Measurements from ENCODE around the gene LRRC2.
A peak's percentile ranks its signal among the peaks of the same experiment; 100 is the strongest.
"Not testable (repeated sequence)": the region's sequence is repeated elsewhere in the genome, so short reads cannot be mapped to it uniquely, and the experiment has no call there.

LRRC2 gene

DNA sequence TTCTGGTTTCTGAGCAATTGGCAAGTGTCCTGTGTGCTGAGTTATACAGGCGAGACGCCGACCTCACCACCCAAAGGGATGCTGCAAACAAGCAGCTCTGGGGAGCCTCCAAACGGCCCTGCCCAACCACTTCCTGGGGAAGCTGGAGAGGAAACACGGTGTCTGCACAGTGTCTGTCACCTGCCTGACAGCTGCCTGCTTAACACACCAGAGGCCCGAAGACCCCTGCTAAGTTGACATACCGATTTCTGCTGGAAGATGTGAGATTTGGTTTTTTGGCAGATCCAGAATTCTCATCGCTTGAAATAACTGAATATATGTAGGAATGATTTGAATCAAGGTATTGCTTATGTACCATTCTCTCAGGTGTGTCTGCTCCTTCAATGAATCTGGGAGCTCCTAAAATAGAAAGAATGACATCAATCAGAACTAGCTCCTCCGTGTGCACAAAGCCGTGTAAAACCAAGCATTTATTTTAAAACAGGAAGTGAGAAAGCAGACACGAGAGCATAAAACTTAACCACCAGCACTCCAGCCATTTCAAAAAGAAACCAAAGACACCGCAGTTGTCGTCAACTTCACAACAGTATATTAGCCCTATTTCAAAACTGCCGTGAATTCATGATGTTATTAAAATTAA is 27.2 kb downstream of the LRRC2 start:
- no peaks in the 10 kb centered on the region for H3K36me3 ChIP-seq
- H3K27me3 ChIP-seq: peaks cover 0 to 16% of the 10 kb centered on the region in 2 donors
- H3K27ac ChIP-seq: no peak overlapping the region
- no peaks in the 10 kb centered on the region for H3K9me3 ChIP-seq
- no peak overlapping the region for H3K4me3 ChIP-seq
- intact Hi-C loops (cut with DNase I; ENCODE audit: low total_unique reads): no loop called here
- TF ChIP-seq, protein P1, sequence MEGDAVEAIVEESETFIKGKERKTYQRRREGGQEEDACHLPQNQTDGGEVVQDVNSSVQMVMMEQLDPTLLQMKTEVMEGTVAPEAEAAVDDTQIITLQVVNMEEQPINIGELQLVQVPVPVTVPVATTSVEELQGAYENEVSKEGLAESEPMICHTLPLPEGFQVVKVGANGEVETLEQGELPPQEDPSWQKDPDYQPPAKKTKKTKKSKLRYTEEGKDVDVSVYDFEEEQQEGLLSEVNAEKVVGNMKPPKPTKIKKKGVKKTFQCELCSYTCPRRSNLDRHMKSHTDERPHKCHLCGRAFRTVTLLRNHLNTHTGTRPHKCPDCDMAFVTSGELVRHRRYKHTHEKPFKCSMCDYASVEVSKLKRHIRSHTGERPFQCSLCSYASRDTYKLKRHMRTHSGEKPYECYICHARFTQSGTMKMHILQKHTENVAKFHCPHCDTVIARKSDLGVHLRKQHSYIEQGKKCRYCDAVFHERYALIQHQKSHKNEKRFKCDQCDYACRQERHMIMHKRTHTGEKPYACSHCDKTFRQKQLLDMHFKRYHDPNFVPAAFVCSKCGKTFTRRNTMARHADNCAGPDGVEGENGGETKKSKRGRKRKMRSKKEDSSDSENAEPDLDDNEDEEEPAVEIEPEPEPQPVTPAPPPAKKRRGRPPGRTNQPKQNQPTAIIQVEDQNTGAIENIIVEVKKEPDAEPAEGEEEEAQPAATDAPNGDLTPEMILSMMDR (IDR thresholded peaks at IDR 0.05): no peak
- peak; percentile 49 to 66 for DNase-seq
- H3K4me1 ChIP-seq: no peaks in the 10 kb centered on the region

DNA sequence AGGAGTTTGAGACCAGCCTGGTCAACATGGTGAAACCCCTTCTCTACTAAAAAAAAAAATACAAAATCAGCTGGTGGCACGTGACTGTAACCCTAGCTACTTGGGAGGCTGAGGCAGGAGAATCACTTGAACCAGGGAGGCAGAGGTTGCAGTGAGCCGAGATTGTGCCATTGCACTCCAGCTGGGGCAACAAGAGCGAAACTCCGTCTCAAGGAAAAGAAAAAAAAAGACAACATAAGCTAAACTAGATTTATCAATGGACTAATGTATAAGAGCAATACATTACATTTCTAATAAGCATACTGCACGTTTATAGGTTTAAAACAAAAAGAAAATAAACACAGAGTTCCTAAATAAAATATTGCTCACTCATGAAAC is 27.7 kb downstream of the LRRC2 start:
- H3K36me3 ChIP-seq, H3K4me3 ChIP-seq: not testable (repeated sequence)

DNA sequence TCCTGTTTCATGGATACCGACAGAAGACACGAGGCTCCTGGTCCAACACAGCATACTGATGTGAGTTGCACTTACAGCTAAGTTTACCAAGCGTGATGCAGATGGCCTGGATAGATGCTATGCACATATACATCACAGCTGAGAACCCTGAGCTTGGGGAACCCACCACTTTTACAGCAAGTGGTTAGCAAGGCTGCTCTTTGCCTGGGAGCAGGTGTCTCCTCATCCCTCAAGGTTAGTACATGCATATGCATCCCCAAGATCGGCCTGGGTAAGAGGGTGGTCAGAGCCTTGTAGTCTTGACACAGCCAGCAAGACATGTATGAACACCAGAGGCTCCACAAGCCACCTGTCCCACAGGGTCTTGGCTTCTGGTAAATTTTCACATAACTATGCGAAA is 28.3 kb downstream of the LRRC2 start:
- Histone ChIP-seq H3K27me3 (peaks cover 0 to 16% of the 10 kb centered on the region in 2 donors), H3K4me3 (no peak overlapping the region), H3K36me3 (no peaks in the 10 kb centered on the region), H3K27ac (no peak overlapping the region), H3K9me3 (no peaks in the 10 kb centered on the region), H3K4me1 (no peaks in the 10 kb centered on the region)
- intact Hi-C loops (cut with DNase I; ENCODE audit: low total_unique reads): no loop called here
- no peak for DNase-seq
- TF ChIP-seq, protein P1 (IDR thresholded peaks at IDR 0.05): no peak

More for the DNA sequence above, 27.7 kb downstream of the LRRC2 start:
- DNase-seq; intact Hi-C loops (cut with DNase I; ENCODE audit: low total_unique reads); H3K4me1 ChIP-seq; H3K27ac ChIP-seq; H3K9me3 ChIP-seq: not testable (repeated sequence)
- H3K27me3 ChIP-seq: peaks cover 0 to 16% of the 10 kb centered on the region in 2 donors

DNA sequence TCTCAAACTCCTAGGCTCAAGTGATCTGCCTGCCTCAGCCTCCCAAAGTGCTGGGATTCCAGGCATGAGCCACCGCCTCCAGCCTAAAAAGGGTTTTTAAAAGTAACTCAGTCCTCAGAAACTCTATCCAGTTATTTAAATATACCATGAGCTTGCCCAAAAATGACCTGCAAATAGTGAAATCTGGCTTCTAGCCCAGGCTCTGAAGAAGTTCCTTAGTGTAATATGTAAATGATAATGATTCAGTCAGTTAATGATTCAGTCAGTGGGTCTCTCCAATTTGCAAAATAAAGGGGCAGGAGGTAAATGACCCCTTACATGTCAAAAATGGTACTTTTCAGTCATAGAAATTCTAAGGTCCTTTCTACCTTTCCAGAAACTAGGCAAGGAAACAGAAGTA is 28.8 kb downstream of the LRRC2 start:
- H3K27ac ChIP-seq: no peak overlapping the region
- DNase-seq: no peak
- TF ChIP-seq, protein P1 (IDR thresholded peaks at IDR 0.05): no peak
- no peaks in the 10 kb centered on the region for H3K36me3 ChIP-seq
- intact Hi-C loops (cut with DNase I; ENCODE audit: low total_unique reads): no loop called here
- H3K4me1 ChIP-seq: no peaks in the 10 kb centered on the region
- H3K27me3 ChIP-seq: peaks cover 0 to 16% of the 10 kb centered on the region in 2 donors
- H3K9me3 ChIP-seq: no peaks in the 10 kb centered on the region
- H3K4me3 ChIP-seq: no peak overlapping the region

DNA sequence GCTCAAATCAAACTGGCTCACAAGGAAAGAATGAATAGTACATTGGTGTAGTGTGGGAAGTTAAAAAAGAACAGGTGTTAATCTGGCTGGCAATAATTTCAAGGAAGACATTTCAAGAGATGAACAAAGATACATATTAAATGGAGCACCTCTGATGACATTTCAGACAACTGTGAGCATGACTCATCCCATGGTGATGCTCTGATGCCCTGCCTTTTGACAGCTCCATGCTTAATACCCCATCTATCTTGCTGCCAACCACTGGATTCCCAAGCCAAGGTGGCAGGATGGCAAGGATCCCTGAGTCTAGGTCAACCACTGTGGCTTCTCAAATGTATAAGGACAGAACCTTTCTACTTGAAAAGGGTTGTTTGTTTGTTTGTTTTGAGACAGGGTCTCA is 29.3 kb downstream of the LRRC2 start:
- DNase-seq: no peak
- TF ChIP-seq, protein P1 (IDR thresholded peaks at IDR 0.05): no peak

DNA sequence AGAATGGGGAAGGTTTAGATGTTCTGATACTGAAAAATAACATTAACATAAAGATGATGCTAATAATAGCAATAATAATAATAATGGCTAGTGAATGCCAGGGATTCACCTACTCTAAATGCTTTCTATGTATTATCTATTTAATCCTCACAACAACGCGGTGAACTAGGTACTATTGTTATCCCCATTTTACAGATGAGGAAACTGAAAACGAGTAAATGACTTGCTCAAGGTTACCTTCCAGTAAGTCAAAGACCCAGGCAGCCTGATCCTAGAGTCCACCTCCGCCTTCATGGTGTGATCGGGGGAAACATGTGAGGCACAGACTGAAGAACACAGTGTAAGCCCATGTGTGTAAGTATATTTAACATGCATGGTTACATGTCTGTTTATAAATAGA is 30.4 kb downstream of the LRRC2 start:
- no peaks in the 10 kb centered on the region for H3K9me3 ChIP-seq
- H3K27ac ChIP-seq: no peak overlapping the region
- intact Hi-C loops (cut with DNase I; ENCODE audit: low total_unique reads): no loop called here
- TF ChIP-seq, protein P1 (IDR thresholded peaks at IDR 0.05): no peak
- no peak overlapping the region for H3K4me3 ChIP-seq
- H3K27me3 ChIP-seq: peaks cover 0 to 16% of the 10 kb centered on the region in 2 donors
- no peaks in the 10 kb centered on the region for H3K4me1 ChIP-seq
- no peaks in the 10 kb centered on the region for H3K36me3 ChIP-seq
- no peak for DNase-seq

More for the DNA sequence above, 29.3 kb downstream of the LRRC2 start:
- H3K4me1 ChIP-seq: no peaks in the 10 kb centered on the region
- intact Hi-C loops (cut with DNase I; ENCODE audit: low total_unique reads): no loop called here
- H3K9me3 ChIP-seq: no peaks in the 10 kb centered on the region
- no peaks in the 10 kb centered on the region for H3K36me3 ChIP-seq
- no peak overlapping the region for H3K27ac ChIP-seq
- no peak overlapping the region for H3K4me3 ChIP-seq
- H3K27me3 ChIP-seq: peaks cover 0 to 16% of the 10 kb centered on the region in 2 donors

Data from tibial artery (tissue), 4 donors.